ENCODE measurements around the gene EIF1AD. TPM values are rescaled to one million over a fixed set of nuclear protein-coding genes. Genes with fewer than 3 reads are reported as not detected.

The EIF1AD gene
- total RNA-seq, 1 experiment from 2014 or later = 77.0 TPM

- intact Hi-C loops (cut with micrococcal nuclease) = no loop called here
- CTCF ChIA-PET = no interaction called here
Observed at GRCh38 chr11:66042227-66042995, 40.5 kb upstream of the EIF1AD start.

DNA sequence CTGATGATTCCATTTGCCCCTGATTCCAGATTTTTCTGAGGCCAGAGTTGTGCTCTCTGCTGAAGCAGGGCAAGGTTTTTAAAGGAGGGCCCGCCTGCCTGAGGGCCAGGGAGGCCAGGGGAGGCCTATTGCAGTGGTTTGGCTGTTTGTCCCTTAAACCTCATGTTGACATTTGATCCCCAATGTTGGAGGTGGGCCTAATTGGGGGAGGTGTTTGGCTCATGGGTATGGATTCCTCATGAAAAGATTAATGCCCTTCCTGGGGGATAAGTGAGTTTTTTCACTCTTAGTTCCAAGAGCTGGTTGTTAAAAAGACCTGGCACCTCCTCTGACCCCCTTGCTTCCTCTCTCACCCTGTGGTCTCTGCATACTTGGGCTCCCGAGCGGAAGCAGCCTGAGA, 37.8 kb upstream of the EIF1AD start:
- H3K79me2 ChIP-seq (ENCODE audit: low read length) = no peaks in the 10 kb centered on the region
- CTCF ChIA-PET = no interaction called here
- no peaks in the 10 kb centered on the region for H3K9me2 ChIP-seq (replicated peaks; ENCODE audit: low read length)
- no peak overlapping the region for H3K4me3 ChIP-seq (ENCODE audit: low read length)
- H3K36me3 ChIP-seq (ENCODE audit: low read depth, low read length) = no peaks in the 10 kb centered on the region
- no peaks in the 10 kb centered on the region for H3K9me3 ChIP-seq (ENCODE audit: low read length)
- no peak for TF ChIP-seq EZH2phosphoT487 (IDR thresholded peaks at IDR 0.05; ENCODE audit: borderline replicate concordance, low read length)
- no peak for TF ChIP-seq EZH2 (IDR thresholded peaks at IDR 0.05; ENCODE audit: low read length, unreplicated experiment)
- TF ChIP-seq, protein P1, sequence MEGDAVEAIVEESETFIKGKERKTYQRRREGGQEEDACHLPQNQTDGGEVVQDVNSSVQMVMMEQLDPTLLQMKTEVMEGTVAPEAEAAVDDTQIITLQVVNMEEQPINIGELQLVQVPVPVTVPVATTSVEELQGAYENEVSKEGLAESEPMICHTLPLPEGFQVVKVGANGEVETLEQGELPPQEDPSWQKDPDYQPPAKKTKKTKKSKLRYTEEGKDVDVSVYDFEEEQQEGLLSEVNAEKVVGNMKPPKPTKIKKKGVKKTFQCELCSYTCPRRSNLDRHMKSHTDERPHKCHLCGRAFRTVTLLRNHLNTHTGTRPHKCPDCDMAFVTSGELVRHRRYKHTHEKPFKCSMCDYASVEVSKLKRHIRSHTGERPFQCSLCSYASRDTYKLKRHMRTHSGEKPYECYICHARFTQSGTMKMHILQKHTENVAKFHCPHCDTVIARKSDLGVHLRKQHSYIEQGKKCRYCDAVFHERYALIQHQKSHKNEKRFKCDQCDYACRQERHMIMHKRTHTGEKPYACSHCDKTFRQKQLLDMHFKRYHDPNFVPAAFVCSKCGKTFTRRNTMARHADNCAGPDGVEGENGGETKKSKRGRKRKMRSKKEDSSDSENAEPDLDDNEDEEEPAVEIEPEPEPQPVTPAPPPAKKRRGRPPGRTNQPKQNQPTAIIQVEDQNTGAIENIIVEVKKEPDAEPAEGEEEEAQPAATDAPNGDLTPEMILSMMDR (conservative IDR thresholded peaks at IDR 0.05; ENCODE audit: low read depth, low read length) = no peak
- no peaks in the 10 kb centered on the region for H4K20me1 ChIP-seq (ENCODE audit: low read length)
- H3K27ac ChIP-seq (ENCODE audit: low read length) = no peak overlapping the region
- intact Hi-C loops (cut with micrococcal nuclease) = no loop called here
- POLR2A ChIA-PET (ENCODE audit: unreplicated experiment) = no interaction called here
- ATAC-seq (no peak), DNase-seq (no peak)
- no peak overlapping the region for H3K9ac ChIP-seq (ENCODE audit: low read length)
- no peaks in the 10 kb centered on the region for H3K4me1 ChIP-seq (ENCODE audit: insufficient read depth, low read length)
- no peaks in the 10 kb centered on the region for H3K27me3 ChIP-seq (ENCODE audit: low read length)
- H3F3A ChIP-seq (ENCODE audit: low read length, unreplicated experiment) = no peaks in the 10 kb centered on the region
- H3K4me2 ChIP-seq (ENCODE audit: low read length) = no peak overlapping the region
- no TSS peak for BruUV-seq (replicated peaks)
- H2AFZ ChIP-seq (ENCODE audit: low read length) = no peak overlapping the region

More at GRCh38 chr11:66042227-66042995, 40.5 kb upstream of the EIF1AD start:
- Histone ChIP-seq H2AFZ (ENCODE audit: low read length) (no peak overlapping the region), H4K20me1 (ENCODE audit: low read length) (no peaks in the 10 kb centered on the region), H3F3A (ENCODE audit: low read length, unreplicated experiment) (no peaks in the 10 kb centered on the region), H3K9me3 (ENCODE audit: low read length) (no peaks in the 10 kb centered on the region), H3K4me1 (ENCODE audit: insufficient read depth, low read length) (no peaks in the 10 kb centered on the region), H3K4me3 (ENCODE audit: low read length) (no peak overlapping the region), H3K79me2 (ENCODE audit: low read length) (no peaks in the 10 kb centered on the region), H3K4me2 (ENCODE audit: low read length) (no peak overlapping the region), H3K36me3 (ENCODE audit: low read depth, low read length) (no peaks in the 10 kb centered on the region), H3K9me2 (replicated peaks; ENCODE audit: low read length) (no peaks in the 10 kb centered on the region), H3K9ac (ENCODE audit: low read length) (no peak overlapping the region), H3K27ac (ENCODE audit: low read length) (no peak overlapping the region), H3K27me3 (ENCODE audit: low read length) (no peaks in the 10 kb centered on the region)
- no peak for ATAC-seq
- no TSS peak for BruUV-seq (replicated peaks)
- TF ChIP-seq EZH2phosphoT487 (IDR thresholded peaks at IDR 0.05; ENCODE audit: borderline replicate concordance, low read length) = no peak
- no peak for TF ChIP-seq EZH2 (IDR thresholded peaks at IDR 0.05; ENCODE audit: low read length, unreplicated experiment)
- TF ChIP-seq, protein P1 (conservative IDR thresholded peaks at IDR 0.05; ENCODE audit: low read depth, low read length) = no peak
- POLR2A ChIA-PET (ENCODE audit: unreplicated experiment) = no interaction called here
- no peak for DNase-seq

- no peaks in the 10 kb centered on the region for H3K36me3 ChIP-seq (ENCODE audit: low read depth, low read length)
- POLR2A ChIA-PET (ENCODE audit: unreplicated experiment) = no interaction called here
- H3K9ac ChIP-seq (ENCODE audit: low read length) = no peak overlapping the region
- DNase-seq (no peak), ATAC-seq (no peak)
- H2AFZ ChIP-seq (ENCODE audit: low read length) = no peak overlapping the region
- no peaks in the 10 kb centered on the region for H3K9me3 ChIP-seq (ENCODE audit: low read length)
- H3K4me3 ChIP-seq (ENCODE audit: low read length) = no peak overlapping the region
- no peaks in the 10 kb centered on the region for H3F3A ChIP-seq (ENCODE audit: low read length, unreplicated experiment)
- H3K9me2 ChIP-seq (replicated peaks; ENCODE audit: low read length) = no peaks in the 10 kb centered on the region
- BruUV-seq (replicated peaks) = no TSS peak
- TF ChIP-seq EZH2phosphoT487 (IDR thresholded peaks at IDR 0.05; ENCODE audit: borderline replicate concordance, low read length) (no peak), EZH2 (IDR thresholded peaks at IDR 0.05; ENCODE audit: low read length, unreplicated experiment) (no peak)
- TF ChIP-seq, protein P1 (conservative IDR thresholded peaks at IDR 0.05; ENCODE audit: low read depth, low read length) = no peak
- H4K20me1 ChIP-seq (ENCODE audit: low read length) = no peaks in the 10 kb centered on the region
- H3K27me3 ChIP-seq (ENCODE audit: low read length) = no peaks in the 10 kb centered on the region
- no peak overlapping the region for H3K27ac ChIP-seq (ENCODE audit: low read length)
- H3K4me2 ChIP-seq (ENCODE audit: low read length) = no peak overlapping the region
- no peaks in the 10 kb centered on the region for H3K4me1 ChIP-seq (ENCODE audit: insufficient read depth, low read length)
- CTCF ChIA-PET = no interaction called here
- intact Hi-C loops (cut with micrococcal nuclease) = no loop called here
- no peaks in the 10 kb centered on the region for H3K79me2 ChIP-seq (ENCODE audit: low read length)
Observed at GRCh38 chr11:66037327-66037726, 35.4 kb upstream of the EIF1AD start.
